ENCODE results near the gene MS4A6E. TPM values are rescaled to one million over a fixed set of nuclear protein-coding genes. Genes with fewer than 3 reads are reported as not detected.

The MS4A6E gene
- total RNA-seq, 4 donors from 2014 or later = not detected

DNA sequence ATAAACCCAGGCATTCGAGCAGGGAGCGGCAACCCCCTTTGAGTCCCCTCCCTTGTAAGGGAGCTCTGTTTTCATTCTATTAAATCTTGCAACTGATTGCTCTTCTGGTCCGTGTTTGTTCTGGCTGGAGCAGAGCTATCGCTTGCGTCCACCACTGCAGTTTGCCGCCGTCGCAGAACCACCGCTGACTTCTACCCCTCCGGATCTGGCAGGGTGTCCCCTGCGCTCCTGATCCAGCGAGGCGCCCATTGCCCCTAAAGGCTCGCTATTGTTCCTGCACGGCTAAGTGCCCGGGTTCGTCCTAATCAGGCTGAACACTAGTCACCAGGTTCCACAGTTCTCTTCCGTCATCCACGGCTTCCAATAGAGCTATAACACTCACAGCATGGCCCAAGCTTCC is 40.8 kb downstream of the MS4A6E start:
- no peaks in the 10 kb centered on the region for H3K36me3 ChIP-seq
- intact Hi-C loops (cut with DNase I; ENCODE audit: low total_unique reads) (loop anchor here (10.0 kb wide), 1 partner anchor 247 kb away; no protein-coding TSS in a partner anchor), in situ Hi-C loops (cut with MboI; ENCODE audit: low sequenced_read_pairs in 4 of 4) (loop anchor here in 1 of 4 donors (25.0 kb wide), 1 partner anchor 244 kb away; no protein-coding TSS in a partner anchor)
- no peak overlapping the region for H3K27ac ChIP-seq
- no peak for TF ChIP-seq POLR2A (IDR thresholded peaks at IDR 0.05)
- TF ChIP-seq, protein P1, sequence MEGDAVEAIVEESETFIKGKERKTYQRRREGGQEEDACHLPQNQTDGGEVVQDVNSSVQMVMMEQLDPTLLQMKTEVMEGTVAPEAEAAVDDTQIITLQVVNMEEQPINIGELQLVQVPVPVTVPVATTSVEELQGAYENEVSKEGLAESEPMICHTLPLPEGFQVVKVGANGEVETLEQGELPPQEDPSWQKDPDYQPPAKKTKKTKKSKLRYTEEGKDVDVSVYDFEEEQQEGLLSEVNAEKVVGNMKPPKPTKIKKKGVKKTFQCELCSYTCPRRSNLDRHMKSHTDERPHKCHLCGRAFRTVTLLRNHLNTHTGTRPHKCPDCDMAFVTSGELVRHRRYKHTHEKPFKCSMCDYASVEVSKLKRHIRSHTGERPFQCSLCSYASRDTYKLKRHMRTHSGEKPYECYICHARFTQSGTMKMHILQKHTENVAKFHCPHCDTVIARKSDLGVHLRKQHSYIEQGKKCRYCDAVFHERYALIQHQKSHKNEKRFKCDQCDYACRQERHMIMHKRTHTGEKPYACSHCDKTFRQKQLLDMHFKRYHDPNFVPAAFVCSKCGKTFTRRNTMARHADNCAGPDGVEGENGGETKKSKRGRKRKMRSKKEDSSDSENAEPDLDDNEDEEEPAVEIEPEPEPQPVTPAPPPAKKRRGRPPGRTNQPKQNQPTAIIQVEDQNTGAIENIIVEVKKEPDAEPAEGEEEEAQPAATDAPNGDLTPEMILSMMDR (IDR thresholded peaks at IDR 0.05 in 4 of 5, conservative IDR thresholded peaks at IDR 0.05 in 1 of 5) = no peak
- no peaks in the 10 kb centered on the region for H3K4me1 ChIP-seq
- DNase-seq (no peak), ATAC-seq (no peak)
- no peak overlapping the region for H3K4me3 ChIP-seq
- no peaks in the 10 kb centered on the region for H3K9me3 ChIP-seq
- H3K27me3 ChIP-seq = no peaks in the 10 kb centered on the region

DNA sequence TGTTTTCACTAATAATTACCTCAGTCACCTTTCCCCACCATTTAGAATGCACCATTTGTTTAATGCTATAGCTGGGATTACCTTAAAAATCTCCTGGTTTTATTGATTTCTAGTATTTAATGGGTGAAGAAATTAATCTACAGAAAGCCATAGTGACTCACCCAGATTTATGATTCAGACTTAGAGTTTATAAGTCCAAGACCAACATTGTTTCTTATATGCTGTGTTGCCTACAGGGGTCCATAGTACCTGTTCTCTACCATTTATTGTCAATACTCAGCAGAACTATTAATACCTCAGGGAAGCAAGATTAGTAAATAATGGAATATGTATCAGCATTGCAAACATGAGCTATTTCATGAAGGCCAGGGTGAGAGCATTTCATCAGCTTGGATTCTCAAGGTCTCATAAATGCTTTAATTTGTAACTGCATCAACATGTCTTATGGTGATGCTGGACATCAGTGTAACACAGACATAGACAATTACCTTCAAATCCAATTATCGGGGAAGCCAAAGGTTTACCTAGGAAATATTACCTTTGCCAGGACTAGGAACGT is 43.3 kb downstream of the MS4A6E start:
- Histone ChIP-seq H3K36me3 (no peaks in the 10 kb centered on the region), H3K9me3 (no peaks in the 10 kb centered on the region), H3K4me1 (no peaks in the 10 kb centered on the region), H3K4me3 (no peak overlapping the region), H3K27me3 (no peaks in the 10 kb centered on the region), H3K27ac (no peak overlapping the region)
- in situ Hi-C loops (cut with MboI; ENCODE audit: low sequenced_read_pairs in 4 of 4) (loop anchor here in 1 of 4 donors (25.0 kb wide), 1 partner anchor 242 kb away; no protein-coding TSS in a partner anchor), intact Hi-C loops (cut with DNase I; ENCODE audit: low total_unique reads) (no loop called here)
- no peak for ATAC-seq
- DNase-seq = no peak
- TF ChIP-seq, protein P1 (IDR thresholded peaks at IDR 0.05 in 4 of 5, conservative IDR thresholded peaks at IDR 0.05 in 1 of 5) = no peak
- no peak for TF ChIP-seq POLR2A (IDR thresholded peaks at IDR 0.05)

DNA sequence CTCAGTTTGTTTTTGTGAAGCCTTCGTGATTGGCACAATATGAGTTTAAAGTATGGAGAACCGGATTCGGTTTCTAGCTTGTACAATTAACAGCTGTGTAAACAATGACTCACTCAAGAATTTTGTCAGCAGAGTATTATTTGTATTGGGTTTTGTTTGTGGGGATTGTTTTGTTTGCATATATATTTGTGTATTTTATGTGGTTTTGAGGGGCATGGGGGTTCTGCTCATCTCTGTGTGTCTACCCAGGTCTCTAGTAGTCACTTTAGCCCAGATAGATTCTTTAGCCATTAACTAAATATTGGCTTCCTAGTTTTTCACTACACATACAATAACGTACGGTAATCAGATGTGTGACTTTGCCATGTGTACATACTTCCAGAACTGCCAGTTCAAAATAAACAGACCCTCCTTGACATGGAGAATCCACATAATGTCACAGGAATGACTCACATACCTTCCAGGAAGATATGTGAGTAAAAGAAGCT is 43.8 kb downstream of the MS4A6E start:
- in situ Hi-C loops (cut with MboI; ENCODE audit: low sequenced_read_pairs in 4 of 4) = loop anchor here in 1 of 4 donors (25.0 kb wide), 1 partner anchor 241 kb away; no protein-coding TSS in a partner anchor
- TF ChIP-seq POLR2A (IDR thresholded peaks at IDR 0.05) = no peak
- TF ChIP-seq, protein P1 (IDR thresholded peaks at IDR 0.05 in 4 of 5, conservative IDR thresholded peaks at IDR 0.05 in 1 of 5) = no peak

DNA sequence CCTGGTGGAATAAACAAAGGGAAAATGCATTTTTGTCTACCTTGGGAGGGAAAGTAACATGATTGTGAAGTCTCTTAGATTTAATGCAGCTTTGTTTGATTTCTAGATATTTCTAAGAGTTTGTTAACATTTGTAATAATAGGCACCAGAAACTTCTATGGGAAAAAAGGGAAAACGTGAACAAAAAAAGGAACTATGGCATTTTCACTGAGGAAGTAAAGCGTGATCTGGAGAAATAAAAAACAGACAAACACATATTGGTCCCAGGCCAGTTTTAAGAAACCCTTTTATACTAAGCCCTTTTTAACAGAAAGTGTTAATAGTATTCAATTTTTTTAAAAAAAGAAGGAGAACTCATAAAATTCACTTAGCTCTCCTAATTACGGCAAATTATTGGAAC is 44.3 kb downstream of the MS4A6E start:
- DNase-seq (no peak), ATAC-seq (no peak)
- TF ChIP-seq POLR2A (IDR thresholded peaks at IDR 0.05) = no peak
- TF ChIP-seq, protein P1 (IDR thresholded peaks at IDR 0.05 in 4 of 5, conservative IDR thresholded peaks at IDR 0.05 in 1 of 5) = no peak
- Histone ChIP-seq H3K36me3 (no peaks in the 10 kb centered on the region), H3K27me3 (no peaks in the 10 kb centered on the region), H3K9me3 (no peaks in the 10 kb centered on the region), H3K4me1 (no peaks in the 10 kb centered on the region), H3K27ac (no peak overlapping the region), H3K4me3 (no peak overlapping the region)
- intact Hi-C loops (cut with DNase I; ENCODE audit: low total_unique reads) (no loop called here), in situ Hi-C loops (cut with MboI; ENCODE audit: low sequenced_read_pairs in 4 of 4) (loop anchor here in 1 of 4 donors (25.0 kb wide), 1 partner anchor 241 kb away; no protein-coding TSS in a partner anchor)

More for the DNA sequence above, 43.8 kb downstream of the MS4A6E start:
- ATAC-seq (no peak), DNase-seq (no peak)
- Histone ChIP-seq H3K4me1 (no peaks in the 10 kb centered on the region), H3K4me3 (no peak overlapping the region), H3K9me3 (no peaks in the 10 kb centered on the region), H3K27ac (no peak overlapping the region), H3K27me3 (no peaks in the 10 kb centered on the region), H3K36me3 (no peaks in the 10 kb centered on the region)
- intact Hi-C loops (cut with DNase I; ENCODE audit: low total_unique reads) = no loop called here

All from gastrocnemius medialis (tissue), 4 donors.